Tongue (tissue), 2 donors: ENCODE data around the gene RAD51AP1. TPM values are rescaled to one million over a fixed set of nuclear protein-coding genes. Genes with fewer than 3 reads are reported as not detected.

Source experiments
- DNase-seq: peaks from one replicate; pipeline ENCODE4 v3.0.0-alpha.2; 2015
- total RNA-seq: library from RNA; depleted of rRNA; stranded (reverse); fragments of >200 nt; gene quantifications from one replicate; pipeline ENCODE4 v1.2.3, GENCODE V29; 2014

Gene RAD51AP1
- total RNA-seq, 1 donor from 2014 or later, result 18.3 TPM

GRCh38 chr12:4595881-4596280 lies 57.2 kb downstream of the RAD51AP1 start:
- DNase-seq, result no peak

DNA sequence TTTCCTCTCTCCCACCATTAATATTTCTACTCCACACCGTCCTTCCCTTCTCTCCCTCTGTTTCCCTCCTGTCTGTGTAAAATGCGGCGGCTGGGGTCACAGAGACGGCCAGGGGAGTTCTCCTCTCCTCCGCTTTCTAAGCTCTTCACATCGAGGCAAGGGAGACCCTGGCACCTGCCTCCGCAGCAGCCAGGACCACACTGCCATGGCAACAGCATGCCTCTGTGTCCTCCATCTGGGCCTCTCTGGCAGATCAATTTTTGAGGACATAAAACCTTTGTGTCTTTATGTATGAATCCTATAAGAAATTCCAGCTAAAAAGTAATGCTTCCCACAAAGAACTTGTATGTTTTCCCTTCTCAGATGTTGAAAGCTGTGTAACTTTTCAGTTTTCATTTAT lies 64.7 kb downstream of the RAD51AP1 start:
- DNase-seq, result no peak

DNA sequence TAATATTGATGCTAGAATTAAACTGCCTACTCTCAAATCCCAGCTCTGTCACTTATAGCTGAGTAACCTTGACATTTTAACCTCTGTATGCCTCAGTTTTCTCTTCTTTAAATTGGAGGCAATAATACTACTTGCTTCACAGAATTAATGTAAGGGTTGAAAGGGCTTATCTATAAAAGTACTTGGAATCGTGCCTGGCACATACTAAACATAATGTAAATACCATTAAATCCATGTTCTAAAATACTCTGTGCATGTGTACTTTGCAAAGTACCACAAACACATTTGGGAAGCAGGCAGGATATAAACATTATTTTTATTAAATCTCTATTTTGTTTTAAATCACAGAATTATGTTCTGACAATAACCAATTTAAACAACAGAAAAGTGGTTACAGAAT lies 65.3 kb downstream of the RAD51AP1 start:
- no peak for DNase-seq

DNA sequence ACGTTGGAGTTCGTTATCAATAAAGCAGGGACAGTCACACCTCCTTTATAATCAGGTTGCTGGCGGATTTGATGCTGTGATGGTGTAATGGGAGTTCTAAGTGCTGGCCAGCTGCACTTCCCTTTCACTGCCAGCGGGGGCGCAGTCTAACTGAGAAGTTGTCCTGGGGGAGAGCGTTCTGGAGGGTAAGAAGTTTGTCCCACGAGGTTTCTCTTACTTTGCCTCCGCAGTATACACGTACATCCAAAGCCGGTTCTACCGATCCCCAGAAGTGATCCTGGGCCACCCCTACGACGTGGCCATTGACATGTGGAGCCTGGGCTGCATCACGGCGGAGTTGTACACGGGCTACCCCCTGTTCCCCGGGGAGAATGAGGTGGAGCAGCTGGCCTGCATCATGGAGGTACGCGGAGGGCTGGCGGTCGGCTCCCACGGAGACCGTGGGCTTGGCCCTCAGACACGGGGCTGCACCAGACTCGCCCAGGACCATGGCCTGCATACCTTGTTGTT lies 66.0 kb downstream of the RAD51AP1 start:
- DNase-seq, result peak; percentile 89

- no peak for DNase-seq
These were observed 68.4 kb downstream of the RAD51AP1 start for GRCh38 chr12:4607056-4607455.

- no peak for DNase-seq
These were observed 70.4 kb downstream of the RAD51AP1 start for GRCh38 chr12:4609071-4609470.

Other genes starting within 250 kb of the RAD51AP1 start
- 5.9 TPM for gene TIGAR, start 217.7 kb upstream of the RAD51AP1 start, total RNA-seq
- gene FGF23, start 159.2 kb upstream of the RAD51AP1 start, total RNA-seq, result 0.31 TPM
- 50.7 TPM for gene FGF6, start 93.1 kb upstream of the RAD51AP1 start, total RNA-seq
- 5.1 TPM for gene DYRK4, start 23.3 kb downstream of the RAD51AP1 start, total RNA-seq
- gene AKAP3, start 110.2 kb downstream of the RAD51AP1 start, total RNA-seq, result 0.21 TPM
- gene NDUFA9, start 110.2 kb downstream of the RAD51AP1 start, total RNA-seq, result 72.5 TPM
- gene GALNT8, start 181.5 kb downstream of the RAD51AP1 start, total RNA-seq, result 2.1 TPM